Measurements from ENCODE around the gene CACNA1C.

Gene CACNA1C

DNA sequence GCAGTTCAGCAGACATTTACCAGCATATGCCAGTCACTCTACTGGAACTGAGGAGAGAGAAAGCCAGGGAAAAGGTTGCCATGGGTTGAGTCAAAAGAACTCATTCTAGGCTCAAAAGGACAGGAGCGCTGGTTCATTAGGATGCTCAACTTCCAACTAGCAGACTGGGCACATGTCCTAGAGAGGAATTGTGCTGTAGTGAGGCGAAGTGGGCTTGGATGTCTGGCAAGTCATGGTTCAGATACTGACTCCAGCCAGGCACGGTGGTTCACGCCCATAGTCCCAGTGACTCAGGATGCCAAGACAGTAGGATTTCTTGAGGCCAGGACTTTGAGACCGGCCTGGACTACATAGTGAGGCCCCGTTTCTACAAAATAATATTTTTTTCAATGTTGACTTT, 281.5 kb downstream of the CACNA1C start:
- DNase-seq (ENCODE audit: low read depth) = no peak
- no peak for TF ChIP-seq CTCF (conservative IDR thresholded peaks at IDR 0.05; ENCODE audit: low read depth, low read length)

GRCh38 chr12:2334689-2335088, 281.9 kb downstream of the CACNA1C start:
- no peak for DNase-seq (ENCODE audit: low read depth)
- H3K4me3 ChIP-seq (ENCODE audit: low read depth, low read length) = no peak overlapping the region
- TF ChIP-seq CTCF (conservative IDR thresholded peaks at IDR 0.05; ENCODE audit: low read depth, low read length) = no peak

More for the DNA sequence above, 281.5 kb downstream of the CACNA1C start:
- no peak overlapping the region for H3K4me3 ChIP-seq (ENCODE audit: low read depth, low read length)

GRCh38 chr12:2335109-2335508, 282.3 kb downstream of the CACNA1C start:
- TF ChIP-seq CTCF (conservative IDR thresholded peaks at IDR 0.05; ENCODE audit: low read depth, low read length) = no peak
- no peak for DNase-seq (ENCODE audit: low read depth)
- no peak overlapping the region for H3K4me3 ChIP-seq (ENCODE audit: low read depth, low read length)

DNA sequence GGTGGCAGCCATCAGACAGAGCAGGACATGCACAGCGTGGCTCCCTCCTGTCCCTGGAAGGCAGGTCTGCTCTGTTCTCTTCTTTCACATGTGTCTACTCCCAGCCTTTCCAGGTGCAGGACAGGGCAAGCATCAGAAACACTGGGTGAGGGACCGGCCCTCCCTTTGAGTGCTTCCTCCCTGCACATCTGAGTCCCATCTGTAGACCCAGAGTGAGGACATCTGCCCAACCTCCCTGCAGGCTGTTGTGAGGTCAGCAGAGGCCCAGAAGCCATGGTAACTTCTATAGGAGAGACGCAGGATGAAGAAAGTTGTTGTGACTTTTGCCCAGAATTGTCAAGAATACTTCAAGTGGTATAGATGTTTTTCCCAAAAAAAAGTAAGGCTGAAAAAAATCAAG, 282.7 kb downstream of the CACNA1C start:
- DNase-seq (ENCODE audit: low read depth) = no peak
- no peak for TF ChIP-seq CTCF (conservative IDR thresholded peaks at IDR 0.05; ENCODE audit: low read depth, low read length)
- H3K4me3 ChIP-seq (ENCODE audit: low read depth, low read length) = no peak overlapping the region

DNA sequence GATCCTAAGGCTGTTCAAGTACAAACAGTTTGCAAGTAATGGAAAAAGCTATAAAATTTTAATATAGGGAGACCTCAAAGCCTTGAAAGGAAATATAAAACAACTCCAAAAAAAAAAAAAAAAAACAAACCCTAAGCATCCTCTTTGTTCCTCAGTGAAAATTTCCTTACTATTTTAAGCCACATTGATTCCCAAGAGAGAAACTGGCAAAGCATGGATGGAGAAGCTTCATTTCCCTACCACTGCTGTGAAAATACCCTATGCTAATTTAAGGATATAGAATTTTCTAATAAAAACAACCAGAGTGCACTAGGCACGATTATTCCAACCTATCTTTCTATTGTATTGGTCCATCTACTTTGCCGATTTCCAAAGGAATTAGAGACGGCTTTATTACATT, 283.1 kb downstream of the CACNA1C start:
- H3K4me3 ChIP-seq (ENCODE audit: low read depth, low read length) = no peak overlapping the region
- no peak for TF ChIP-seq CTCF (conservative IDR thresholded peaks at IDR 0.05; ENCODE audit: low read depth, low read length)
- no peak for DNase-seq (ENCODE audit: low read depth)

DNA sequence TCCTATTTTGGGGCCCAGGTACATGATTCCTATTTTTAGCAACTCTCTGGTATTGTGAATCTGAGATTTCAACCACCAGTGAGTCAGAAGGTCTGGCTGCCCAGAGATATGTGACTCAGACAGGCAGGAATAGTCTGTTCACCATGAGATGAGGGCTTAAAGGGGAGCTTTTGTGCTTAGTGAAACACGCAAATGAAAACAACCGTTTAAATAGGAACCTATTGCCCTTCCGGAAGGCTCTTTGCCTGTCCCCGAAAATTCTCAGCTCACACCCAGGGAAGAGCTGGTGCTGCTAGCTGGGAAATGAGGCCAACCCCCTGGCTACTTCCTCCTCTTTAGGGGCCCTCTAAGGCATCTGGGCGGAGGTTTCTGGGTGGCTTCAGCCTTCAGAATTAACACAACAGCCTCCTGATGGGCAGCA, 283.6 kb downstream of the CACNA1C start:
- H3K4me3 ChIP-seq (ENCODE audit: low read depth, low read length) = no peak overlapping the region
- DNase-seq (ENCODE audit: low read depth) = peak; percentile 92
- no peak for TF ChIP-seq CTCF (conservative IDR thresholded peaks at IDR 0.05; ENCODE audit: low read depth, low read length)

DNA sequence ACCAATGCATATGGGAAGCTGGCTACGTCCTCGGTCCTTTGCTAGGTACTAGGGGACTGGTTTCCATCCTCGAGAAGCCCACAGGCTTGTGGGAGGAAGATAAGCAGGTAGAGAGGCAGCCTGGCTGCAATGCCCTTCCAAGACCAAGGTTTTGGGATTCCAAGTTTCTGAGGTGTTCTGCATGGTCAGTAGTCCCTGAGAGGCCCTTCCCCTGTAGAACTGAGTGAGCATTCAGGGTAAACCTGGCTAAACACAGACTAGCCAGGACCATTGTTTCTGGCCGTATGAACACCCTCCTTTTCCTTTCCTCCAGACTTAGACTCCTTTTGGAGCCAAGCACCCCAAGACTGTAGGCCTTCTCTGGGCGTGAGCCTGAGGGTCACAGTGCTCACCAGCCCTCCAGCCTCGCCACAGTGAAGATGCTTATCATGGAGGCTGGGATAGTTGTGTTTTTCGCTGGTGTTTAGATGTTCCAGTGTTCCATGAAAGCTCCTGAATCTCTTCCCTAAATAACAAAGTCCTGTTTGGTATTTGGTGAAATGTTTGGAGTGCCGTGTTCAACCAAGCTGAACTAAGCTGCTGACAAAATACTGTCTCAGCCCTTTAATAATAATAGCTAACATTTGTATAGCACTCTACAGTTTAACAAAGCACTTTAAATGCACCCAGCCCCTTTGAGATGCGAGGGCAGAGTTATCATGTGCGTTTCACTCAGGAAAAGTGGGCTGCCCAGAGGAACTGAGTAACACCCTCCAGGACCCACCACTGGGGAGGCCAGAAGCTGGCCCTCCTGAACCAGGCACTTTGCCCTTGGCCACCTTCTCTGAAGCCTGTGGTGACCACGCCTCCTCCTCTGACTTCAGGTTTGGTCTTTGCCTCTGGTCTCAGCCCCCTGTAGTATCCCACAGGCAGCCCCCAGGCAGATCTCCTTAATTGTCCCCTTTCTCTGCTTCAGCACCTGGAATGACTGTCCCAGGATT, 284.5 kb downstream of the CACNA1C start:
- DNase-seq (ENCODE audit: low read depth) = no peak
- H3K4me3 ChIP-seq (ENCODE audit: low read depth, low read length) = no peak overlapping the region
- no peak for TF ChIP-seq CTCF (conservative IDR thresholded peaks at IDR 0.05; ENCODE audit: low read depth, low read length)

Data from choroid plexus epithelial cell (primary cell).